GM23338 (cell line): ENCODE measurements around the gene SLC17A7. TPM values are rescaled to one million over a fixed set of nuclear protein-coding genes. Genes with fewer than 3 reads are reported as not detected.

ENCODE experiments used
- ATAC-seq: fragments of 200-7000 bp; cut with Tn5 transposase; 3 replicates; pipeline ENCODE4 v1.9.1; 2020
- DNase-seq: peaks from one replicate; pipeline ENCODE4 v3.0.0-alpha.2; 2015; ENCODE audit warnings: low spot score
- H2AFZ ChIP-seq: fragments of 200-600 bp; sonication (generic); 2 replicates; pipeline ENCODE4 v1.8.0; 2016; ENCODE audit warnings: antibody characterized with exemption, mild to moderate bottlenecking, moderate library complexity
- H3F3A ChIP-seq: fragments of 200-600 bp; sonication (generic); replicated peaks from 2 replicates; pipeline ENCODE4 v1.8.0; 2017; ENCODE audit warnings: antibody characterized with exemption, mixed run types, low read depth
- H3K27ac ChIP-seq: fragments of 200-600 bp; sonication (generic); 2 replicates; pipeline ENCODE4 v1.6.1; 2016; ENCODE audit warnings: low read depth
- H3K27me3 ChIP-seq: fragments of 200-600 bp; sonication (generic); 2 replicates; pipeline ENCODE4 v1.8.0; 2016; ENCODE audit warnings: mild to moderate bottlenecking, mixed run types, moderate library complexity; ENCODE audit not compliant: insufficient read depth
- H3K36me3 ChIP-seq: fragments of 200-600 bp; sonication (generic); 2 replicates; pipeline ENCODE4 v1.8.0; 2016; ENCODE audit warnings: mild to moderate bottlenecking; ENCODE audit not compliant: insufficient read depth
- H3K4me1 ChIP-seq: fragments of 200-600 bp; sonication (generic); 2 replicates; pipeline ENCODE4 v1.8.0; 2016; ENCODE audit warnings: mild to moderate bottlenecking, moderate library complexity; ENCODE audit not compliant: insufficient read depth
- H3K4me2 ChIP-seq: fragments of 200-600 bp; sonication (generic); 2 replicates; pipeline ENCODE4 v1.7.1; 2017; ENCODE audit warnings: mixed run types
- H3K4me3 ChIP-seq: fragments of 200-600 bp; sonication (generic); 2 replicates; pipeline ENCODE4 v1.6.1; 2016; ENCODE audit warnings: mixed run types
- H3K79me2 ChIP-seq: fragments of 200-600 bp; sonication (generic); replicated peaks from 2 replicates; pipeline ENCODE4 v1.8.0; 2017; ENCODE audit warnings: mild to moderate bottlenecking; ENCODE audit not compliant: insufficient read depth
- H3K9me2 ChIP-seq: fragments of 200-600 bp; sonication (generic); 2 replicates; pipeline ENCODE4 v1.8.0; 2017; ENCODE audit not compliant: insufficient read depth
- H4K20me1 ChIP-seq: fragments of 200-600 bp; sonication (generic); replicated peaks from 2 replicates; pipeline ENCODE4 v1.8.0; 2017; ENCODE audit warnings: mild to moderate bottlenecking; ENCODE audit not compliant: insufficient read depth
- H3K27ac Mint-ChIP-seq: 2 replicates; pipeline ENCODE4 v1.8.0; 2020; ENCODE audit warnings: inconsistent platforms, mild to moderate bottlenecking, moderate library complexity, mixed read lengths
- H3K27me3 Mint-ChIP-seq: 3 replicates; pipeline ENCODE4 v1.8.0; 2022; ENCODE audit warnings: low read depth, mild to moderate bottlenecking, moderate library complexity, mixed read lengths, inconsistent platforms; ENCODE audit not compliant: insufficient read depth, poor library complexity
- H3K36me3 Mint-ChIP-seq: 3 replicates; pipeline ENCODE4 v1.8.0; 2021; ENCODE audit warnings: low read depth, mild to moderate bottlenecking, inconsistent platforms, moderate library complexity, mixed read lengths
- H3K4me1 Mint-ChIP-seq: 3 replicates; pipeline ENCODE4 v1.8.0; 2020; ENCODE audit warnings: mild to moderate bottlenecking, inconsistent platforms, mixed read lengths
- H3K4me3 Mint-ChIP-seq: 3 replicates; pipeline ENCODE4 v1.8.0; 2021; ENCODE audit warnings: moderate library complexity, mild to moderate bottlenecking, inconsistent platforms, mixed read lengths
- H3K9me3 Mint-ChIP-seq: 3 replicates; pipeline ENCODE4 v1.8.0; 2020; ENCODE audit warnings: moderate library complexity, mild to moderate bottlenecking, inconsistent platforms, mixed read lengths
- CTCF ChIP-seq, 2 experiments: fragments of 200-600 bp in 1 of 2; sonication (generic) in 1 of 2; conservative IDR thresholded peaks; 2 replicates each; pipeline versions ENCODE4 v1.5.1 to v1.6.1; 2016 to 2017; ENCODE audit warnings: antibody characterized with exemption in 2 of 2, low read depth in 2 of 2, mild to moderate bottlenecking in 2 of 2, moderate library complexity in 1 of 2
- EZH2 ChIP-seq: fragments of 200-600 bp; sonication (generic); IDR thresholded peaks from one replicate; pipeline ENCODE4 v1.8.0; 2017; ENCODE audit warnings: antibody characterized with exemption, mild to moderate bottlenecking, low read depth; ENCODE audit not compliant: unreplicated experiment
- EZH2phosphoT487 ChIP-seq: fragments of 200-600 bp; sonication (generic); IDR thresholded peaks from one replicate; pipeline ENCODE4 v1.8.1; 2018; ENCODE audit warnings: antibody characterized with exemption; ENCODE audit not compliant: unreplicated experiment
- JUNB ChIP-seq: IDR thresholded peaks from one replicate; pipeline ENCODE4 v1.6.1; 2016; ENCODE audit warnings: antibody characterized with exemption; ENCODE audit not compliant: unreplicated experiment
- NANOG ChIP-seq: IDR thresholded peaks from 2 replicates; pipeline ENCODE4 v1.6.1; 2016; ENCODE audit warnings: antibody characterized with exemption, borderline replicate concordance
- POLR2AphosphoS5 ChIP-seq: IDR thresholded peaks from 2 replicates; pipeline ENCODE4 v1.6.1; 2016; ENCODE audit warnings: antibody characterized with exemption, low read depth
- REST ChIP-seq: IDR thresholded peaks from one replicate; pipeline ENCODE4 v1.6.1; 2018; ENCODE audit warnings: antibody characterized with exemption; ENCODE audit not compliant: unreplicated experiment
- STAT1 ChIP-seq: IDR thresholded peaks from one replicate; pipeline ENCODE4 v1.6.1; 2016; ENCODE audit warnings: antibody characterized with exemption; ENCODE audit not compliant: unreplicated experiment
- ZNF114 ChIP-seq: fragments of 250-450 bp; sonication (Bioruptor Pico); IDR thresholded peaks from 2 replicates; pipeline ENCODE4 v1.5.0; 2020; ENCODE audit warnings: mild to moderate bottlenecking, moderate library complexity
- ZNF331 ChIP-seq: fragments of 250-450 bp; sonication (Bioruptor Pico); IDR thresholded peaks from 2 replicates; pipeline ENCODE4 v1.5.0; 2020; ENCODE audit warnings: low read depth, mild to moderate bottlenecking, moderate library complexity
- polyA plus RNA-seq: library from polyadenylated mRNA; unstranded; fragments of >200 nt; fragmentation: Nextera tagmentation; extraction: Ambion mirVana; gene quantifications from 2 replicates; pipeline ENCODE4 v1.2.1, GENCODE V29; 2016
- total RNA-seq: library from RNA; depleted of rRNA; stranded (reverse); fragments of >200 nt; shearing (Covaris generic); gene quantifications from 2 replicates; pipeline ENCODE4 v1.2.3, GENCODE V29; 2014

SLC17A7 gene
- total and polyA plus RNA-seq, 2 experiments from 2014 or later = 0.90 to 1.5 TPM

- H3K9me3 Mint-ChIP-seq = 0 out of 3 replicates have a peak, but pooled peaks cover 2% of the 10 kb centered on the region
- no peak overlapping the region for H3K4me2 ChIP-seq
- H4K20me1 ChIP-seq = no peaks in the 10 kb centered on the region
- peak overlapping the region; percentile 79; the same call in 1 of the 2 replicates for H2AFZ ChIP-seq
- TF ChIP-seq POLR2AphosphoS5 (no peak), ZNF114 (no peak), EZH2 (no peak), JUNB (no peak), EZH2phosphoT487 (no peak), CTCF (conservative IDR thresholded peaks at IDR 0.05; ENCODE audit: low read depth in 2 of 2) (peak; percentile 98 to 100), NANOG (no peak), ZNF331 (no peak)
- H3K27ac ChIP-seq = no peak overlapping the region
- H3K27ac Mint-ChIP-seq = no peak overlapping the region
- H3K36me3 ChIP-seq = no peaks in the 10 kb centered on the region
- ATAC-seq (peak; percentile 95), DNase-seq (peak; percentile 91)
- no peak overlapping the region; the same call in 2 of the 3 replicates for H3K4me3 Mint-ChIP-seq
- no peak overlapping the region for H3K4me3 ChIP-seq
- 0 out of 2 replicates have a peak, but pooled peaks cover 3% of the 10 kb centered on the region for H3F3A ChIP-seq
- peaks cover 25% of the 10 kb centered on the region for H3K27me3 Mint-ChIP-seq
- no peaks in the 10 kb centered on the region; the same call in 2 of the 3 replicates for H3K36me3 Mint-ChIP-seq
- H3K4me1 ChIP-seq = no peaks in the 10 kb centered on the region
- no peaks in the 10 kb centered on the region for H3K27me3 ChIP-seq
- H3K9me2 ChIP-seq = no peaks in the 10 kb centered on the region
- H3K4me1 Mint-ChIP-seq = peaks cover 12% of the 10 kb centered on the region
- H3K79me2 ChIP-seq = no peaks in the 10 kb centered on the region
Observed at GRCh38 chr19:49391581-49392399, 49.5 kb downstream of the SLC17A7 start.

DNA sequence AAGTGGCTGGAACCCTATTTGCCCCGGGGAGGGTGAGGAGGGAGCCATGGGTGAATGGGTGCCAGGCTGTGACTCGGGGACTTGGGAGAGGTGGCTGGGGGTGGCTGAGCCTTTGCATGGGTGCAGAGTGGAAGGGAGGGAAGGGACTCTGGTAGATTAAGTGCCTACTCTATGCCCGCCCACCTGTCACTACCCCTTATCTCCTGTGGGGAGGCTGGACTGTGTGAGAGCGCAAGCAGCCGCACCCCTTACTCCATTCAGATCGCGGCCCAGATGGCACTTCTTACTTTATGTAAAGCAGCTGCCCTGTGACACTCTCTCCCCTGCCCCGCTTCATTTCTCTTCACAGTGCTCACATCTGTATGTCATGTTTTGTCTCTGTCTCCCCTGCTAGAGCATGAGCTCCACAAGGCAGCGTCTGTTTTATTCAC, 50.4 kb downstream of the SLC17A7 start:
- H2AFZ ChIP-seq = no peak overlapping the region
- no peaks in the 10 kb centered on the region for H3K9me2 ChIP-seq
- 0 out of 3 replicates have a peak, but pooled peaks cover 2% of the 10 kb centered on the region for H3K9me3 Mint-ChIP-seq
- no peak overlapping the region for H3K4me2 ChIP-seq
- no peaks in the 10 kb centered on the region; the same call in 2 of the 3 replicates for H3K36me3 Mint-ChIP-seq
- peaks cover 10% of the 10 kb centered on the region for H3K4me1 Mint-ChIP-seq
- no peaks in the 10 kb centered on the region for H3K27me3 ChIP-seq
- no peak overlapping the region for H3K4me3 Mint-ChIP-seq
- no peak overlapping the region for H3K27ac Mint-ChIP-seq
- H3K4me1 ChIP-seq = no peaks in the 10 kb centered on the region
- no peaks in the 10 kb centered on the region for H3K36me3 ChIP-seq
- H3K4me3 ChIP-seq = no peak overlapping the region
- H3F3A ChIP-seq = 0 out of 2 replicates have a peak, but pooled peaks cover 3% of the 10 kb centered on the region
- no peaks in the 10 kb centered on the region for H4K20me1 ChIP-seq
- ATAC-seq (no peak), DNase-seq (no peak)
- no peaks in the 10 kb centered on the region for H3K79me2 ChIP-seq
- no peak overlapping the region for H3K27ac ChIP-seq
- peaks cover 18% of the 10 kb centered on the region for H3K27me3 Mint-ChIP-seq
- TF ChIP-seq CTCF (conservative IDR thresholded peaks at IDR 0.05; ENCODE audit: low read depth in 2 of 2) = no peak
- no peak for TF ChIP-seq NANOG
- no peak for TF ChIP-seq REST
- TF ChIP-seq STAT1 = no peak
